ENCODE data around the gene LSM5.
A peak's percentile ranks its signal among the peaks of the same experiment; 100 is the strongest.
"Not testable (repeated sequence)": the region's sequence is repeated elsewhere in the genome, so short reads cannot be mapped to it uniquely, and the experiment has no call there.

The LSM5 gene

GRCh38 chr7:32518534-32519140, 28.5 kb upstream of the LSM5 start:
- Mint-ChIP-seq H3K27ac (no peak overlapping the region), H3K4me1 (peaks cover 27% of the 10 kb centered on the region), H3K9me3 (peaks cover 39% of the 10 kb centered on the region), H3K36me3 (peaks cover 67% of the 10 kb centered on the region), H3K27me3 (no peaks in the 10 kb centered on the region), H3K4me3 (no peak overlapping the region)
- no peak for DNase-seq
- CTCF ChIA-PET: no interaction called here

- H3K36me3 Mint-ChIP-seq: peaks cover 65% of the 10 kb centered on the region
- peaks cover 27% of the 10 kb centered on the region for H3K4me1 Mint-ChIP-seq
- no peaks in the 10 kb centered on the region for H3K27me3 Mint-ChIP-seq
- CTCF ChIA-PET: no interaction called here
- no peak overlapping the region for H3K27ac Mint-ChIP-seq
- peaks cover 30% of the 10 kb centered on the region for H3K9me3 Mint-ChIP-seq
- no peak overlapping the region for H3K4me3 Mint-ChIP-seq
- DNase-seq: no peak
Observed at GRCh38 chr7:32516551-32517100, 26.4 kb upstream of the LSM5 start.

GRCh38 chr7:32515890-32516550, 25.8 kb upstream of the LSM5 start:
- H3K36me3 Mint-ChIP-seq: peaks cover 67% of the 10 kb centered on the region
- no peaks in the 10 kb centered on the region for H3K27me3 Mint-ChIP-seq
- peaks cover 27% of the 10 kb centered on the region for H3K9me3 Mint-ChIP-seq
- H3K4me1 Mint-ChIP-seq: peaks cover 27% of the 10 kb centered on the region
- CTCF ChIA-PET: no interaction called here
- no peak for DNase-seq
- H3K27ac Mint-ChIP-seq: peak overlapping the region; percentile 2
- no peak overlapping the region for H3K4me3 Mint-ChIP-seq

- Mint-ChIP-seq H3K36me3 (peaks cover 54% of the 10 kb centered on the region), H3K4me3 (no peak overlapping the region), H3K4me1 (peaks cover 27% of the 10 kb centered on the region), H3K9me3 (peaks cover 11% of the 10 kb centered on the region), H3K27ac (no peak overlapping the region), H3K27me3 (no peaks in the 10 kb centered on the region)
- CTCF ChIA-PET: no interaction called here
- no peak for DNase-seq
Observed at GRCh38 chr7:32513210-32513609, 23.0 kb upstream of the LSM5 start.

- Mint-ChIP-seq H3K27ac (no peak overlapping the region), H3K4me1 (peaks cover 29% of the 10 kb centered on the region), H3K9me3 (peaks cover 3% of the 10 kb centered on the region), H3K4me3 (no peak overlapping the region), H3K36me3 (peaks cover 45% of the 10 kb centered on the region), H3K27me3 (no peaks in the 10 kb centered on the region)
- DNase-seq: no peak
- CTCF ChIA-PET: no interaction called here
Observed at GRCh38 chr7:32511791-32512190, 21.6 kb upstream of the LSM5 start.

- CTCF ChIA-PET: no interaction called here
- Mint-ChIP-seq H3K27me3 (no peaks in the 10 kb centered on the region), H3K4me3 (no peak overlapping the region), H3K36me3 (peaks cover 22% of the 10 kb centered on the region), H3K27ac (no peak overlapping the region), H3K4me1 (peaks cover 17% of the 10 kb centered on the region), H3K9me3 (peaks cover 1% of the 10 kb centered on the region)
- no peak for DNase-seq
Observed at GRCh38 chr7:32507414-32507813, 17.2 kb upstream of the LSM5 start.

GRCh38 chr7:32506266-32507054, 16.3 kb upstream of the LSM5 start:
- no peak overlapping the region for H3K27ac Mint-ChIP-seq
- CTCF ChIA-PET: no interaction called here
- no peaks in the 10 kb centered on the region for H3K9me3 Mint-ChIP-seq
- no peak overlapping the region for H3K4me3 Mint-ChIP-seq
- H3K27me3 Mint-ChIP-seq: no peaks in the 10 kb centered on the region
- no peak for DNase-seq
- peaks cover 20% of the 10 kb centered on the region for H3K4me1 Mint-ChIP-seq
- peaks cover 16% of the 10 kb centered on the region for H3K36me3 Mint-ChIP-seq

GRCh38 chr7:32502728-32503127, 12.5 kb upstream of the LSM5 start:
- CTCF ChIA-PET: no interaction called here
- no peak for DNase-seq
- Mint-ChIP-seq H3K27ac (no peak overlapping the region), H3K36me3 (peaks cover 26% of the 10 kb centered on the region), H3K4me1 (peaks cover 41% of the 10 kb centered on the region), H3K27me3 (no peaks in the 10 kb centered on the region), H3K4me3 (no peak overlapping the region), H3K9me3 (peaks cover 4% of the 10 kb centered on the region)

- Mint-ChIP-seq H3K9me3 (peaks cover 4% of the 10 kb centered on the region), H3K27me3 (no peaks in the 10 kb centered on the region), H3K36me3 (peaks cover 32% of the 10 kb centered on the region), H3K4me1 (peaks cover 45% of the 10 kb centered on the region), H3K27ac (no peak overlapping the region), H3K4me3 (no peak overlapping the region)
- CTCF ChIA-PET: no interaction called here
- DNase-seq: no peak
Observed at GRCh38 chr7:32501522-32501921, 11.3 kb upstream of the LSM5 start.

GRCh38 chr7:32500922-32501341, 10.8 kb upstream of the LSM5 start:
- H3K36me3 Mint-ChIP-seq: peaks cover 32% of the 10 kb centered on the region
- peaks cover 45% of the 10 kb centered on the region for H3K4me1 Mint-ChIP-seq
- no peak for DNase-seq
- H3K9me3 Mint-ChIP-seq: peaks cover 4% of the 10 kb centered on the region
- no peak overlapping the region for H3K4me3 Mint-ChIP-seq
- H3K27me3 Mint-ChIP-seq: no peaks in the 10 kb centered on the region
- CTCF ChIA-PET: no interaction called here
- H3K27ac Mint-ChIP-seq: no peak overlapping the region

- H3K27me3 Mint-ChIP-seq, H3K4me3 Mint-ChIP-seq, H3K9me3 Mint-ChIP-seq, DNase-seq, H3K27ac Mint-ChIP-seq: not testable (repeated sequence)
- peaks cover 32% of the 10 kb centered on the region for H3K36me3 Mint-ChIP-seq
- peaks cover 45% of the 10 kb centered on the region for H3K4me1 Mint-ChIP-seq
- CTCF ChIA-PET: interaction anchor here (0.6 kb wide), 1 partner anchor 404 kb away, joined by 4 read pairs; no protein-coding TSS in a partner anchor
Observed at GRCh38 chr7:32500216-32500615, 10.0 kb upstream of the LSM5 start.

GRCh38 chr7:32499755-32500154, 9.6 kb upstream of the LSM5 start:
- CTCF ChIA-PET, DNase-seq, H3K9me3 Mint-ChIP-seq, H3K27ac Mint-ChIP-seq, H3K4me3 Mint-ChIP-seq, H3K27me3 Mint-ChIP-seq: not testable (repeated sequence)
- peaks cover 32% of the 10 kb centered on the region for H3K36me3 Mint-ChIP-seq
- peaks cover 46% of the 10 kb centered on the region for H3K4me1 Mint-ChIP-seq

- peaks cover 4% of the 10 kb centered on the region for H3K9me3 Mint-ChIP-seq
- H3K27ac Mint-ChIP-seq: peak overlapping the region; percentile 97
- peaks cover 44% of the 10 kb centered on the region for H3K4me1 Mint-ChIP-seq
- H3K36me3 Mint-ChIP-seq: peaks cover 27% of the 10 kb centered on the region
- no peaks in the 10 kb centered on the region for H3K27me3 Mint-ChIP-seq
- CTCF ChIA-PET: no interaction called here
- DNase-seq: no peak
- peak overlapping the region; percentile 91 for H3K4me3 Mint-ChIP-seq
Observed at GRCh38 chr7:32496052-32496813, 6.1 kb upstream of the LSM5 start.

Measured in activated naive CD4-positive, alpha-beta T cell treated with anti-CD3 and anti-CD28 coated beads, Interleukin-2, amount 10 ng/mL, durations not matched to agents 7 days and 5 days (primary cell).